ENCODE data around the gene MARVELD1. TPM values are rescaled to one million over a fixed set of nuclear protein-coding genes. Genes with fewer than 3 reads are reported as not detected.

MARVELD1 gene
- total and polyA plus RNA-seq, 12 donors = 2.8 to 11.9 (median 5.8) TPM

- ATAC-seq (no peak), DNase-seq (no peak)
- H3K9me3 ChIP-seq = no peaks in the 10 kb centered on the region
- H3K4me1 ChIP-seq = peaks cover 0 to 21% (median 6%) of the 10 kb centered on the region in 9 donors
- H3K4me3 ChIP-seq = no peak overlapping the region
- intact Hi-C loops (cut with DNase I) = loop anchor here in 3 of 10 donors (10.0 kb wide), 3 partner anchors 98 to 278 kb away; partner anchors contain the start of gene CRTAC1 (in 1 of the 3)
- H3K36me3 ChIP-seq = peaks cover 0 to 4% (median 0%) of the 10 kb centered on the region in 9 donors
- H3K27ac ChIP-seq = no peak overlapping the region
- 88 to 90% methylated on average over 22 of the region's 22 CpGs for whole genome bisulfite sequencing, 2 donors
- no peak for TF ChIP-seq CTCF (IDR thresholded peaks at IDR 0.05)
- H3K27me3 ChIP-seq = peaks cover 0 to 34% (median 25%) of the 10 kb centered on the region in 7 donors
These were observed 53.7 kb downstream of the MARVELD1 start for GRCh38 chr10:97766996-97767924.

Other genes starting within 250 kb of the MARVELD1 start
- gene MMS19, start 215.3 kb upstream of the MARVELD1 start, total RNA-seq = 10 to 100 TPM; 34.7 to 49.1 (median 43.8) TPM
- 10 to 100 TPM; 44.0 to 64.9 TPM for gene MMS19, start 215.3 kb upstream of the MARVELD1 start, polyA plus RNA-seq
- gene UBTD1, start 214.8 kb upstream of the MARVELD1 start, total RNA-seq = 10 to 100 TPM; 13.6 to 34.0 (median 20.5) TPM
- gene UBTD1, start 214.8 kb upstream of the MARVELD1 start, polyA plus RNA-seq = 10 to 100 TPM; 36.5 to 56.0 TPM
- gene ANKRD2, start 141.0 kb upstream of the MARVELD1 start, total RNA-seq = 100 to 1,000 TPM in 6 of 10 donors, 10 to 100 TPM in 4; 46.3 to 395 (median 133) TPM
- 100 to 1,000 TPM; 248 to 370 TPM for gene ANKRD2, start 141.0 kb upstream of the MARVELD1 start, polyA plus RNA-seq
- gene HOGA1, start 129.3 kb upstream of the MARVELD1 start, total RNA-seq = 10 to 100 TPM in 9 of 10 donors, 1 to 10 TPM in 1; 8.9 to 42.5 (median 17.4) TPM
- gene HOGA1, start 129.3 kb upstream of the MARVELD1 start, polyA plus RNA-seq = 10 to 100 TPM; 30.4 to 58.3 TPM
- gene C10orf62, start 124.0 kb upstream of the MARVELD1 start, total RNA-seq = 1 to 10 TPM in 3 of 10 donors, under 1 TPM in 5, not detected in 2; 0.20 to 1.7 (median 0.73) TPM
- 1 to 10 TPM; 1.1 to 2.4 TPM for gene C10orf62, start 124.0 kb upstream of the MARVELD1 start, polyA plus RNA-seq
- 10 to 100 TPM in 8 of 10 donors, 1 to 10 TPM in 2; 4.4 to 17.1 (median 12.8) TPM for gene MORN4, start 80.2 kb upstream of the MARVELD1 start, total RNA-seq
- 10 to 100 TPM; 16.0 to 17.6 TPM for gene MORN4, start 80.2 kb upstream of the MARVELD1 start, polyA plus RNA-seq
- 10 to 100 TPM in 9 of 10 donors, 1 to 10 TPM in 1; 9.4 to 18.5 (median 14.2) TPM for gene PI4K2A, start 73.1 kb upstream of the MARVELD1 start, total RNA-seq
- gene PI4K2A, start 73.1 kb upstream of the MARVELD1 start, polyA plus RNA-seq = 10 to 100 TPM in 1 of 2 donors, 1 to 10 TPM in 1; 5.3 to 20.7 TPM
- 10 to 100 TPM in 3 of 10 donors, 1 to 10 TPM in 7; 6.5 to 12.9 (median 9.1) TPM for gene AVPI1, start 26.5 kb upstream of the MARVELD1 start, total RNA-seq
- gene AVPI1, start 26.5 kb upstream of the MARVELD1 start, polyA plus RNA-seq = 10 to 100 TPM in 1 of 2 donors, 1 to 10 TPM in 1; 5.3 to 41.0 TPM
- gene ZFYVE27, start 23.4 kb downstream of the MARVELD1 start, total RNA-seq = 10 to 100 TPM in 8 of 10 donors, 1 to 10 TPM in 2; 7.5 to 16.0 (median 11.8) TPM
- 10 to 100 TPM; 10.2 to 17.6 TPM for gene ZFYVE27, start 23.4 kb downstream of the MARVELD1 start, polyA plus RNA-seq
- 1 to 10 TPM in 4 of 10 donors, under 1 TPM in 4, not detected in 2; 0.19 to 4.3 (median 1.0) TPM for gene SFRP5, start 58.3 kb downstream of the MARVELD1 start, total RNA-seq
- gene SFRP5, start 58.3 kb downstream of the MARVELD1 start, polyA plus RNA-seq = 1 to 10 TPM in 1 of 2 donors, under 1 TPM in 1; 0.42 to 1.9 TPM
- gene GOLGA7B, start 136.1 kb downstream of the MARVELD1 start, total RNA-seq = 1 to 10 TPM in 1 of 10 donors, under 1 TPM in 9; 0.05 to 1.0 (median 0.24) TPM
- gene GOLGA7B, start 136.1 kb downstream of the MARVELD1 start, polyA plus RNA-seq = under 1 TPM; 0.09 to 0.59 TPM